NT2/D1 (cell line): ENCODE measurements around the gene LILRA2.

Experiments
- DNase-seq: peaks from one replicate; pipeline ENCODE4 v3.0.0-alpha.2; 2011; ENCODE audit warnings: low read depth, low spot score
- H3K27me3 ChIP-seq: 2 replicates; pipeline ENCODE4 v1.6.0; 2011; ENCODE audit warnings: mild to moderate bottlenecking; ENCODE audit not compliant: insufficient read length, insufficient read depth
- H3K36me3 ChIP-seq: 2 replicates; pipeline ENCODE4 v1.6.1; 2011; ENCODE audit warnings: mild to moderate bottlenecking, low read length, mixed read lengths; ENCODE audit not compliant: insufficient read depth, insufficient read length
- H3K4me1 ChIP-seq: 2 replicates; pipeline ENCODE4 v1.5.1; 2011; ENCODE audit not compliant: insufficient read depth, insufficient read length
- H3K4me3 ChIP-seq: 2 replicates; pipeline ENCODE4 v1.5.1; 2011; ENCODE audit warnings: low read depth; ENCODE audit not compliant: insufficient read length
- H3K9ac ChIP-seq: 2 replicates; pipeline ENCODE4 v1.6.0; 2011; ENCODE audit warnings: low read depth; ENCODE audit not compliant: insufficient read length
- H3K9me3 ChIP-seq: 2 replicates; pipeline ENCODE4 v1.5.1; 2011; ENCODE audit warnings: mild to moderate bottlenecking, low read length; ENCODE audit not compliant: insufficient read depth
- SUZ12 ChIP-seq: IDR thresholded peaks from 2 replicates; pipeline ENCODE4 v1.6.1; 2011; ENCODE audit not compliant: insufficient read length, insufficient read depth; ENCODE audit errors: extremely low read depth
- YY1 ChIP-seq: IDR thresholded peaks from 2 replicates; pipeline ENCODE4 v1.6.1; 2011; ENCODE audit not compliant: insufficient read length, insufficient read depth
- ZNF274 ChIP-seq: IDR thresholded peaks from 2 replicates; pipeline ENCODE4 v1.6.1; 2011; ENCODE audit warnings: mild to moderate bottlenecking, low read depth, low read length

Gene LILRA2

DNA sequence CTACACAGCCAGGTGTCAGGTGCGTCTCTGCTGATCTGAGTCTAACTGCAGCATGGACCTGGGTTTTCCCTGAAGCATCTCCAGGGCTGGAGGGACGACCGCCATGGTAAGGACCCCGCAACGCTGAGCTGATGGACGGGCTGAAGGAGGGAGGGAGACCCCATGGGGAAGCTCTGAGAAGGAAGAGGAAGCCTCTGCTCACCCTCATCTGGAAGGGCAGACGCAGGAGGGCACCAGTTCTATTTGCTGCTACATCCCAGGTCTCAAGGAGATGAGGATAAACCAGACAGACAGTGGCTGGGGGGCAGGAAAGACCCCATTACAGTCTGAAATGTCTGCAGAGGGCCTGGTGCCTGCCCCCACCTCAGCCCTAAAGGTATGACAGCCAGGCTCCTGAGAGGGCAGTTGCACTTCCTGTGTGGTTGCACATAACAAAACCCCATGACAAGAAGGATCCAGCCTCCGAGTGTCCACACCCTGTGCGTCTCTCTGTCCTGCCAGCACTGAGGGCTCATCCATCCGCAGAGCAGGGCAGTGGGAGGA, at the start of gene LILRA2:
Gene LILRA2, plus strand, starts transcription at position 461 of the 543 bp plus-strand sequence. CDS start 89 bp downstream, outside the sequence.
- Histone ChIP-seq H3K9me3 (no peaks in the 10 kb centered on the region), H3K27me3 (no peaks in the 10 kb centered on the region), H3K4me1 (peaks cover 10% of the 10 kb centered on the region), H3K36me3 (no peaks in the 10 kb centered on the region), H3K4me3 (no peak within 1 kb of the TSS), H3K9ac (no peak within 1 kb of the TSS)
- TF ChIP-seq SUZ12 (no peak), ZNF274 (no peak), YY1 (no peak)
- DNase-seq, result no peak

DNA sequence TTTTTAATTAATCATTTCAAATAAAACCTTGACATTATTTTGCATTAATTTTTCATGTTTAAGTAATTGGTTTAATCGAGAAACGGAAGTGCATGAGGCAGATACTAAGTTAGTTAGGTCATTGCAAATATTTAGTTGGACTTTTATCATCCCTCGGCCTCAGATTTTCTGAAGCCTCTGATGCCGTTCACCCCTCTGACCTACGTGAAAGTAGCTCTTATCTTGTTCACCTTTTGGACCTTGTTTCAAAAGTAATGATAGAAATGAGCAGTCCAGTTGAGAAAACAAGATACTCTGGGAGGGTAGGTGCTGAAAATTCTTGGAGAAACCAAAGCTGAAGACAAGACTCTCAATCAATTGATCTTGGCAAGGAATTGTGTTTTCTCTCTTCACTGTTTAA, 48.0 kb upstream of the LILRA2 start:
- Histone ChIP-seq H3K4me3 (no peak overlapping the region), H3K9me3 (no peaks in the 10 kb centered on the region), H3K9ac (no peak overlapping the region), H3K4me1 (no peaks in the 10 kb centered on the region), H3K27me3 (no peaks in the 10 kb centered on the region), H3K36me3 (no peaks in the 10 kb centered on the region)
- no peak for DNase-seq
- TF ChIP-seq YY1, result no peak
- TF ChIP-seq ZNF274, result no peak
- no peak for TF ChIP-seq SUZ12

DNA sequence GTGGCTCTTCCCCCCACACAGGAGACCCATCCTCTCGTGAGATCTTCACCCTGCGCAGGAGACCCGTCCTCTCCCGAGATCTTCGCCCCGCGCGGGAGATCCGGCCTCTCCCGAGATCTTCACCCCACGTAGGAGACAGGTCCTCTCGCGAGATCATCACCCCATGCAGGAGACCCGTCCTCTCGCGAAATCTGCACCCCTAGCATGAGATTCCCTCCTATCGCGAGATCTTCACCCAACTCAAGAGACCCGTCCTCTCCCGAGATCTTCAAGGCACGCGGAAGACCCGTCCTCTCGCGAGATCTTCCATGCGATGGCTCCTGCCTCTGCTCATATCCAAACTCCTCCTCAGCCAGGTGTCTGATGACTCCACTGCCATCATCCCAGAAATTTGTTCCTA, 46.6 kb upstream of the LILRA2 start:
- no peak for DNase-seq
- no peaks in the 10 kb centered on the region for H3K9me3 ChIP-seq
- H3K36me3 ChIP-seq, result no peaks in the 10 kb centered on the region
- no peak overlapping the region for H3K9ac ChIP-seq
- no peaks in the 10 kb centered on the region for H3K4me1 ChIP-seq
- no peaks in the 10 kb centered on the region for H3K27me3 ChIP-seq
- H3K4me3 ChIP-seq, result no peak overlapping the region
- TF ChIP-seq YY1, result no peak
- TF ChIP-seq SUZ12, result no peak
- no peak for TF ChIP-seq ZNF274

DNA sequence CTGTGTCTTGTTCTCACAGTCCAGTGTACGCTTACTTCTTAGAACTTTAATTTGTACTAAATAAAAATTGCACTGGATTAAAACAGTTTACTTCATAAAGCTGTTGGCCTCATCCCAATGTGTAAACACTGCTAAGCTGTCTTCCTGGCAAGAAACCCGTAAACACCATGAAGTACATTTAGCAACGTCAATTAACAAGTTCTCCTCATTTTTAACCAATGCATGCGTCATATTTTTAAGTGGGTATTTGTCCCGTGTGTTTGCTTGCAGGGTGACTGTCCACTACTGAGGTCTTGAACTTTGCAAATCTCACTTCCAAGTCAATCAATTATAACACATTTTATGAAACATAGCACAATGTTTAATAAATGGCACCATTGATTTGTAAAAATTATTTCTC, 42.7 kb upstream of the LILRA2 start:
- no peaks in the 10 kb centered on the region for H3K36me3 ChIP-seq
- no peaks in the 10 kb centered on the region for H3K27me3 ChIP-seq
- no peak overlapping the region for H3K4me3 ChIP-seq
- no peak for TF ChIP-seq SUZ12
- TF ChIP-seq YY1, result no peak
- TF ChIP-seq ZNF274, result no peak
- no peak overlapping the region for H3K9ac ChIP-seq
- no peak for DNase-seq
- H3K4me1 ChIP-seq, result no peaks in the 10 kb centered on the region
- no peaks in the 10 kb centered on the region for H3K9me3 ChIP-seq

DNA sequence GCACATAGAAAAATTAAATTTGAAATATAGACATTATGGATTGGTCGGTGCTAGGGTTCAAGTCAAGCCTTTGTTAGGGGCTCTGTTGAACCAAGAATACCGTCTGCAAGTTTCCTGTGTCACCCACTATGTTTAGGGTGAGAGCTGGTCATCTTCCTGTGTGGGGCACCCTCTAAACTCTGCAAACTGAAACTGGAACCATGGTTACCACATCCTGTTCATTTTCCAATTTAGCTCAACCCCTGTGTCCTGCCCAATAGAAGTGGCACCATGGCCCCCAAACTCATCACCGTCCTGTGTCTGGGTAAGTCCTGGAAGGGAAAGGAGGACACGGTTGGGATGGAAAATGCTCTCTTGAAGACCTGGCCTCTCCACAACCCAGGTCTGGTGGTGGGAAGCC, 41.1 kb upstream of the LILRA2 start:
- Histone ChIP-seq H3K9me3 (no peaks in the 10 kb centered on the region), H3K4me3 (no peak overlapping the region), H3K9ac (no peak overlapping the region), H3K27me3 (no peaks in the 10 kb centered on the region), H3K4me1 (no peaks in the 10 kb centered on the region), H3K36me3 (no peaks in the 10 kb centered on the region)
- TF ChIP-seq ZNF274, result no peak
- no peak for TF ChIP-seq SUZ12
- no peak for TF ChIP-seq YY1
- DNase-seq, result no peak

DNA sequence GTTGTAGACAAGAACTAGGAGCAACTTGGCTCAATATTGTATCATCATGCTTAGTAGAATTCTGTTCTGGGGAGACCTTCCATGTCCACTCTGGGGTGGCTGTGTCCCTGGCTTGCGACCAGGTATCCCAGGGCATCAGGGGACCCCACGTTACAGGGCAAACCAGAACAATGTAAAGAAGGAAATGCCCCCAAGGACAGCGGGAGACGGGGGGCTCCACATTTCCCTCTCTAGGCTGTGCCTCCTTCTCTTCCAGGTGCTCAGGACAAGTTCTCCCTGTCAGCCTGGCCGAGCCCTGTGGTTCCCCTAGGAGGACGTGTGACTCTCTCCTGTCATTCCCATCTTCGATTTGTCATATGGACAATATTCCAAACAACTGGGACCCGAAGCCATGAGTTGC, 40.1 kb upstream of the LILRA2 start:
- H3K4me3 ChIP-seq, result no peak overlapping the region

DNA sequence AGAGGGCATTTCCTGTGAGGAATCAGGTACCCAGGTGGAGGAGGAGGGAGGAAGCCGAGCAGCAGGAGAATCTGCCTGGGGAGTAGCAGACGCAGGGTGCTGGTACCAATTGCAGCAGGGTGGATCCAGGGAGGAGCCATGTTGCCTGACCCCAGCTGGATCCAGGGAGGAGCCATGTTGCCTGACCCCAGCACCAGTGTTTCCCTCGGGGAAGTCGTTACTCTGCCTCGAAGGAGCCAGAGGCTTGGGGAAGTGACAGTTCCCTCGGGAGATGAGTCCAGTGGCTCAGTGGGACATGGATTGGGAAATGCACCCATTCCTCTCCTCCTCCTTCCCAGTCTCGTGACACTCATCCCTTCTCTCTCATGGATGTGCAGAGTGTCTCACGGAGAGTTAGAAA, 39.4 kb upstream of the LILRA2 start:
- no peak overlapping the region for H3K9ac ChIP-seq
- no peak for DNase-seq
- H3K27me3 ChIP-seq, result no peaks in the 10 kb centered on the region
- H3K4me1 ChIP-seq, result no peaks in the 10 kb centered on the region
- TF ChIP-seq YY1 (no peak), SUZ12 (no peak), ZNF274 (no peak)
- no peaks in the 10 kb centered on the region for H3K36me3 ChIP-seq
- no peaks in the 10 kb centered on the region for H3K9me3 ChIP-seq
- H3K4me3 ChIP-seq, result no peak overlapping the region

More for the DNA sequence above, 40.1 kb upstream of the LILRA2 start:
- no peak overlapping the region for H3K9ac ChIP-seq
- H3K27me3 ChIP-seq, result no peaks in the 10 kb centered on the region
- H3K4me1 ChIP-seq, result no peaks in the 10 kb centered on the region
- DNase-seq, result no peak
- TF ChIP-seq ZNF274 (no peak), SUZ12 (no peak), YY1 (no peak)
- H3K36me3 ChIP-seq, result no peaks in the 10 kb centered on the region
- no peaks in the 10 kb centered on the region for H3K9me3 ChIP-seq
